H1 (cell line): ENCODE results near the gene SOX12. TPM values are rescaled to one million over a fixed set of nuclear protein-coding genes. Genes with fewer than 3 reads are reported as not detected.

ENCODE experiments used
- CBX8 ChIP-seq: fragments of 300-800, 300-1000 bp; sonication (generic); IDR thresholded peaks from 2 replicates; pipeline ENCODE4 v1.7.1; 2016; ENCODE audit warnings: low read depth, low read length, borderline replicate concordance
- CEBPB ChIP-seq: IDR thresholded peaks from 2 replicates; pipeline ENCODE4 v1.6.1; 2012; ENCODE audit warnings: low read depth, low read length
- JUND ChIP-seq: IDR thresholded peaks from 2 replicates; pipeline ENCODE4 v1.6.1; 2011; ENCODE audit warnings: mild to moderate bottlenecking, improper control_type of control experiment, low read length
- MAFK ChIP-seq: IDR thresholded peaks from 2 replicates; pipeline ENCODE4 v1.6.1; 2012; ENCODE audit warnings: low read depth, mild to moderate bottlenecking, improper control_type of control experiment, low read length
- PHF8 ChIP-seq: fragments of 200-600 bp; sonication (generic); conservative IDR thresholded peaks from 2 replicates; pipeline ENCODE4 v1.7.1; 2012; ENCODE audit warnings: low read depth, mild to moderate bottlenecking, inconsistent platforms, low read length, moderate library complexity
- RAD21 ChIP-seq, 2 experiments: IDR thresholded peaks in 1 of 2; conservative IDR thresholded peaks in 1 of 2; 2 replicates each; pipeline ENCODE4 v1.6.1; 2011; ENCODE audit warnings: low read depth in 2 of 2, low read length in 2 of 2, improper control_type of control experiment in 1 of 2, inconsistent platforms in 1 of 2, mild to moderate bottlenecking in 1 of 2, moderate library complexity in 1 of 2
- RFX5 ChIP-seq: IDR thresholded peaks from 2 replicates; pipeline ENCODE4 v1.6.1; 2011; ENCODE audit warnings: low read depth, low read length, improper control_type of control experiment, borderline replicate concordance
- SIN3A ChIP-seq, 2 experiments: IDR thresholded peaks in 1 of 2; conservative IDR thresholded peaks in 1 of 2; 2 replicates each; pipeline ENCODE4 v1.6.1; 2011 to 2012; ENCODE audit warnings: low read length in 2 of 2, improper control_type of control experiment in 1 of 2, low read depth in 1 of 2, mild to moderate bottlenecking in 1 of 2
- SIX5 ChIP-seq: IDR thresholded peaks from 2 replicates; pipeline ENCODE4 v1.6.1; 2011; ENCODE audit warnings: mild to moderate bottlenecking, low read depth, low read length
- SP1 ChIP-seq: IDR thresholded peaks from 2 replicates; pipeline ENCODE4 v1.6.1; 2011; ENCODE audit warnings: low read depth, low read length
- SP4 ChIP-seq: IDR thresholded peaks from 2 replicates; pipeline ENCODE4 v1.6.1; 2012; ENCODE audit warnings: low read length, inconsistent platforms
- SRF ChIP-seq: IDR thresholded peaks from 2 replicates; pipeline ENCODE4 v1.6.1; 2011; ENCODE audit warnings: mild to moderate bottlenecking, low read depth, low read length, moderate library complexity
- TAF1 ChIP-seq: IDR thresholded peaks from 2 replicates; pipeline ENCODE4 v1.6.1; 2011; ENCODE audit warnings: mild to moderate bottlenecking, low read depth, low read length
- TCF12 ChIP-seq: IDR thresholded peaks from 2 replicates; pipeline ENCODE4 v1.6.1; 2011; ENCODE audit warnings: low read depth, mild to moderate bottlenecking, low read length
- TEAD4 ChIP-seq: IDR thresholded peaks from 2 replicates; pipeline ENCODE4 v1.6.1; 2012; ENCODE audit warnings: low read depth, low read length, inconsistent platforms, mixed read lengths
- YY1 ChIP-seq: IDR thresholded peaks from 2 replicates; pipeline ENCODE4 v1.6.1; 2011; ENCODE audit warnings: low read depth, mild to moderate bottlenecking, low read length
- polyA plus RNA-seq, 7 experiments: library from polyadenylated mRNA; depleted of rRNA in 3 of 7; stranded (reverse) in 5 of 7; unstranded in 2 of 7; fragments of >200 nt in 5 of 7; fragments of 200-250 nt in 2 of 7; gene quantifications; 1 replicate in 5 of 7; 2 replicates in 1 of 7; 4 replicates in 1 of 7; pipeline versions ENCODE4 v1.2.1 to v1.2.3, GENCODE V29; 2011 to 2013; ENCODE audit warnings: missing spikeins in 2 of 7, mixed read lengths in 2 of 7
- total RNA-seq: library from RNA; stranded (reverse); fragmentation: NEBNext Ultra II Directional; extraction: Animal tissue kit (Norgen Biotek cat#: 25700); gene quantifications from 2 replicates; pipeline ENCODE4 v1.2.1, GENCODE V29; 2021
- TF ChIP-seq, protein P1 (sequence below): IDR thresholded peaks from 2 replicates; pipeline ENCODE4 v1.6.1; 2012; ENCODE audit warnings: inconsistent platforms
- TF ChIP-seq, protein P2 (sequence below): IDR thresholded peaks from 2 replicates; pipeline ENCODE4 v1.6.1; 2011; ENCODE audit warnings: low read depth, mild to moderate bottlenecking, low read length; ENCODE audit not compliant: insufficient read depth
- TF ChIP-seq, protein P3 (sequence below): IDR thresholded peaks from 2 replicates; pipeline ENCODE4 v1.6.1; 2012; ENCODE audit warnings: inconsistent platforms

SOX12 gene
- total and polyA plus RNA-seq, 2 of the 8 experiments (the other 6 are each of a cell fraction or from before 2014, with no cell fraction given), result 6.4 to 63.0 TPM

DNA sequence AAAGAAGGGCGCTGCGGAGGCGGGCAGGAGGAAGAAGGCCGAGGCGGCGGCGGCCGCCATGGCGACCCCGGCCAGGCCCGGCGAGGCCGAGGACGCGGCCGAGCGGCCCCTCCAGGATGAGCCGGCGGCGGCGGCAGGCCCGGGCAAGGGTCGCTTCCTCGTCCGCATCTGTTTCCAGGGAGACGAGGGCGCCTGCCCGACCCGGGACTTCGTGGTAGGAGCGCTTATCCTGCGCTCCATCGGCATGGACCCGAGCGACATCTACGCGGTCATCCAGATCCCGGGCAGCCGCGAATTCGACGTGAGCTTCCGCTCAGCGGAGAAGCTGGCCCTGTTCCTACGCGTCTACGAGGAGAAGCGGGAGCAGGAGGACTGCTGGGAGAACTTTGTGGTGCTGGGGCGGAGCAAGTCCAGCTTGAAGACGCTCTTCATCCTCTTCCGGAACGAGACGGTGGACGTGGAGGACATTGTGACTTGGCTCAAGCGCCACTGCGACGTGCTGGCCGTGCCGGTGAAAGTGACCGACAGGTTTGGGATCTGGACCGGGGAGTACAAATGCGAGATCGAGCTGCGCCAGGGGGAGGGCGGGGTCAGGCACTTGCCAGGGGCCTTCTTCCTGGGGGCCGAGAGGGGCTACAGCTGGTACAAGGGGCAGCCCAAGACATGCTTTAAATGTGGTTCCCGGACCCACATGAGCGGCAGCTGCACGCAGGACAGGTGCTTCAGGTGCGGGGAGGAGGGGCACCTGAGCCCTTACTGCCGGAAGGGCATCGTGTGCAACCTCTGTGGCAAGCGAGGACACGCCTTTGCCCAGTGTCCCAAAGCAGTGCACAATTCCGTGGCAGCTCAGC, 27.2 kb upstream of the SOX12 start (continued):
- TF ChIP-seq, protein P1, sequence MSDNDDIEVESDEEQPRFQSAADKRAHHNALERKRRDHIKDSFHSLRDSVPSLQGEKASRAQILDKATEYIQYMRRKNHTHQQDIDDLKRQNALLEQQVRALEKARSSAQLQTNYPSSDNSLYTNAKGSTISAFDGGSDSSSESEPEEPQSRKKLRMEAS, result peak; percentile 43
- TF ChIP-seq SIN3A (conservative IDR thresholded peaks at IDR 0.05 in 1 of 2, IDR thresholded peaks at IDR 0.05 in 1 of 2; ENCODE audit: low read depth in 1 of 2, low read length in 2 of 2) (0 out of 4 replicates have a peak, but pooled peaks of 1 of the 2 experiments have one; percentile 55), TCF12 (no peak), JUND (no peak), SP4 (no peak), RAD21 (IDR thresholded peaks at IDR 0.05 in 1 of 2, conservative IDR thresholded peaks at IDR 0.05 in 1 of 2; ENCODE audit: low read depth in 2 of 2, low read length in 2 of 2) (no peak), CEBPB (no peak), YY1 (no peak), SP1 (no peak), MAFK (no peak), RFX5 (no peak), PHF8 (no peak), TAF1 (no peak), SIX5 (no peak), TEAD4 (no peak), CBX8 (no peak), SRF (no peak)
- TF ChIP-seq, protein P2, sequence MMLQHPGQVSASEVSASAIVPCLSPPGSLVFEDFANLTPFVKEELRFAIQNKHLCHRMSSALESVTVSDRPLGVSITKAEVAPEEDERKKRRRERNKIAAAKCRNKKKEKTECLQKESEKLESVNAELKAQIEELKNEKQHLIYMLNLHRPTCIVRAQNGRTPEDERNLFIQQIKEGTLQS, result no peak
- TF ChIP-seq, protein P3, sequence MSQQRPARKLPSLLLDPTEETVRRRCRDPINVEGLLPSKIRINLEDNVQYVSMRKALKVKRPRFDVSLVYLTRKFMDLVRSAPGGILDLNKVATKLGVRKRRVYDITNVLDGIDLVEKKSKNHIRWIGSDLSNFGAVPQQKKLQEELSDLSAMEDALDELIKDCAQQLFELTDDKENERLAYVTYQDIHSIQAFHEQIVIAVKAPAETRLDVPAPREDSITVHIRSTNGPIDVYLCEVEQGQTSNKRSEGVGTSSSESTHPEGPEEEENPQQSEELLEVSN, result no peak
